ENCODE measurements around the gene PRPF6. TPM values are rescaled to one million over a fixed set of nuclear protein-coding genes. Genes with fewer than 3 reads are reported as not detected.

The PRPF6 gene
- total RNA-seq, 1 donor from 2014 or later, result 71.9 TPM

DNA sequence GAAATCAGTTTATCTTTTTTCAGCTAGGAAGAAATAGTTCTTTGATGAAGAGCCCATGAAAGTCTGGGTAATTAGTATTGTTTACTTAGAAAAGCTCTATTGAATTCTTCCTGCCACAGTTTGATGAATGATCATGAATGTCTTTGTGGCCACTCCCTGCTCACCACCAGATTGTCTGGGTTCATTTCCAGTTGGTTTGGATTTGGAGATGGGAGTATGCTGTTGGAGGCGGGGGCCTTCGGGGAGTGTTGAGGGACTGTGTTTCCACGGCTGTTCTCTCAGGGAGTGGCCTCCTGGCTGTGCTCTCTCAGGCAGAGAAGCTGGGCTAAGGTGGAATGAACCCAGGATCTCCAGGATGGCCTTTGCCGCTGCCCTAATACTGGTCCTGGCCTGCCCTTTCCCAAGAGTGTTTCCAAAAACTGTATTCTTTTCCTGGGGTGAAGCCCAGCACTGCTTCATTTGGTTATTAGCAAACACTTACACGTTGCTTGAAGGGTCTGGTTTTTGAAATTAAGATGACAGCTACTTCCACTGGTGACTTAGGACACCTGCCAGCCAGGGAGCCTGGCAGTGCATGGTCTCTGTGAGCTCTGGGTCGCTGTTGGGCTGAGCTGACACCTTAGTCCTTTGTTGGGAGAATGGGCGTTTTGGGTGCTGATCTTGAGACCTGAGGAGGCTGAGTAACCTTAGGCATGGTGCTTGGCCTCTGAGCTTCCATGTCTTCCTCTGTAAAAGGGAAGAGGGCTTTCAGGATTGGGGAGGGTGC is 23.2 kb downstream of the PRPF6 start:
- Mint-ChIP-seq H3K9me3 (ENCODE audit: unreplicated experiment) (no peaks in the 10 kb centered on the region), H3K36me3 (ENCODE audit: unreplicated experiment) (peaks cover 39% of the 10 kb centered on the region), H3K4me3 (ENCODE audit: unreplicated experiment) (no peak overlapping the region), H3K4me1 (ENCODE audit: unreplicated experiment) (peaks cover 3% of the 10 kb centered on the region), H3K27ac (ENCODE audit: unreplicated experiment) (no peak overlapping the region), H3K27me3 (ENCODE audit: unreplicated experiment) (no peaks in the 10 kb centered on the region)
- TF ChIP-seq, protein P1, sequence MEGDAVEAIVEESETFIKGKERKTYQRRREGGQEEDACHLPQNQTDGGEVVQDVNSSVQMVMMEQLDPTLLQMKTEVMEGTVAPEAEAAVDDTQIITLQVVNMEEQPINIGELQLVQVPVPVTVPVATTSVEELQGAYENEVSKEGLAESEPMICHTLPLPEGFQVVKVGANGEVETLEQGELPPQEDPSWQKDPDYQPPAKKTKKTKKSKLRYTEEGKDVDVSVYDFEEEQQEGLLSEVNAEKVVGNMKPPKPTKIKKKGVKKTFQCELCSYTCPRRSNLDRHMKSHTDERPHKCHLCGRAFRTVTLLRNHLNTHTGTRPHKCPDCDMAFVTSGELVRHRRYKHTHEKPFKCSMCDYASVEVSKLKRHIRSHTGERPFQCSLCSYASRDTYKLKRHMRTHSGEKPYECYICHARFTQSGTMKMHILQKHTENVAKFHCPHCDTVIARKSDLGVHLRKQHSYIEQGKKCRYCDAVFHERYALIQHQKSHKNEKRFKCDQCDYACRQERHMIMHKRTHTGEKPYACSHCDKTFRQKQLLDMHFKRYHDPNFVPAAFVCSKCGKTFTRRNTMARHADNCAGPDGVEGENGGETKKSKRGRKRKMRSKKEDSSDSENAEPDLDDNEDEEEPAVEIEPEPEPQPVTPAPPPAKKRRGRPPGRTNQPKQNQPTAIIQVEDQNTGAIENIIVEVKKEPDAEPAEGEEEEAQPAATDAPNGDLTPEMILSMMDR (IDR thresholded peaks at IDR 0.05), result no peak
- no peak for DNase-seq (ENCODE audit: extremely low spot score, unreplicated experiment)

DNA sequence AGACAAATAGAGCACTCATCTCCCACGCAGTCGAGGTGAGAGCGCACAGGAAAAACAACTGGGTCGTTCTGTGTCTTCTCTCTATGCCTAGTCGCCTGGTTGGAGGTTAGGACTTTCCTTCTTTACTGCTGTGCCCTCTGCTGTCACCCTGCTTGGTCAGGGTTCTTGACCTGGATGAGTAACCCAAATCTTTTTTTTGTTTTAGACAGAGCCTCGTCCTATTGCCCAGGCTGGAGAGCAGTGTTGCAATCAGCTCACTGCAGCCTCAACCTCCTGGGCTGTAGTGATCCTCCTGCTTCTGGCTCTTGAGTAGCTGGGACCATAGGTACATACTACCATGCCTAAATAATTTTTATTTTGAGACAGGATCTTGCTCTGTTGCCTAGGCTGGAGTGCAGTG is 24.5 kb downstream of the PRPF6 start:
- DNase-seq (ENCODE audit: extremely low spot score, unreplicated experiment), result no peak
- H3K27ac Mint-ChIP-seq (ENCODE audit: unreplicated experiment), result no peak overlapping the region

GRCh38 chr20:64006490-64006889 is 25.6 kb downstream of the PRPF6 start:
- Mint-ChIP-seq H3K27me3 (ENCODE audit: unreplicated experiment) (no peaks in the 10 kb centered on the region), H3K4me1 (ENCODE audit: unreplicated experiment) (peaks cover 3% of the 10 kb centered on the region), H3K36me3 (ENCODE audit: unreplicated experiment) (peaks cover 40% of the 10 kb centered on the region), H3K9me3 (ENCODE audit: unreplicated experiment) (no peaks in the 10 kb centered on the region), H3K4me3 (ENCODE audit: unreplicated experiment) (no peak overlapping the region), H3K27ac (ENCODE audit: unreplicated experiment) (no peak overlapping the region)
- TF ChIP-seq, protein P1 (IDR thresholded peaks at IDR 0.05), result no peak
- DNase-seq (ENCODE audit: extremely low spot score, unreplicated experiment), result no peak

More for the DNA sequence above, 24.5 kb downstream of the PRPF6 start:
- TF ChIP-seq, protein P1 (IDR thresholded peaks at IDR 0.05), result no peak
- H3K4me1 Mint-ChIP-seq (ENCODE audit: unreplicated experiment), result peaks cover 3% of the 10 kb centered on the region
- no peak overlapping the region for H3K4me3 Mint-ChIP-seq (ENCODE audit: unreplicated experiment)
- no peaks in the 10 kb centered on the region for H3K27me3 Mint-ChIP-seq (ENCODE audit: unreplicated experiment)
- H3K9me3 Mint-ChIP-seq (ENCODE audit: unreplicated experiment), result no peaks in the 10 kb centered on the region
- H3K36me3 Mint-ChIP-seq (ENCODE audit: unreplicated experiment), result peaks cover 37% of the 10 kb centered on the region

DNA sequence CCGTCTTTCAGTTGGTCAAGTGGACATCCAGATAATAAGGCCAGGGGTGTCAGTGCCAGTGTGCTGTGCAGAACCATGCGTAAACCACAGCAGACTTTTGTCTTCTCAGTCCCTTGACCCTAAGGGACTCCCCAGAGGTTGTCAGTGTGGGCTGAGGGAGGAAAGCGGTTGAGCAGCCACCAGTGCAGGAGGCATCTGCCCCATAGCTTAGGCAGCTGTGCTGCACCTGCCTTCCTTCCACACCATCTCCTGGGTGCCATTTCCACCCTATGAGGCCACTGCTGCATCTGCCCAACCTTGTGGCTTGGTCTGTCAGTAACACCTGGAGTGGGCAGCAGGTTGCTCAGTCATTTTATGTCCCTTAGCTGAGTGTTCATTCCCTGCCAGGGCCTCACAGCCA is 26.0 kb downstream of the PRPF6 start:
- DNase-seq (ENCODE audit: extremely low spot score, unreplicated experiment), result no peak
- TF ChIP-seq, protein P1 (IDR thresholded peaks at IDR 0.05), result no peak
- Mint-ChIP-seq H3K27me3 (ENCODE audit: unreplicated experiment) (no peaks in the 10 kb centered on the region), H3K9me3 (ENCODE audit: unreplicated experiment) (no peaks in the 10 kb centered on the region), H3K36me3 (ENCODE audit: unreplicated experiment) (peaks cover 37% of the 10 kb centered on the region), H3K27ac (ENCODE audit: unreplicated experiment) (no peak overlapping the region), H3K4me1 (ENCODE audit: unreplicated experiment) (no peaks in the 10 kb centered on the region), H3K4me3 (ENCODE audit: unreplicated experiment) (no peak overlapping the region)

DNA sequence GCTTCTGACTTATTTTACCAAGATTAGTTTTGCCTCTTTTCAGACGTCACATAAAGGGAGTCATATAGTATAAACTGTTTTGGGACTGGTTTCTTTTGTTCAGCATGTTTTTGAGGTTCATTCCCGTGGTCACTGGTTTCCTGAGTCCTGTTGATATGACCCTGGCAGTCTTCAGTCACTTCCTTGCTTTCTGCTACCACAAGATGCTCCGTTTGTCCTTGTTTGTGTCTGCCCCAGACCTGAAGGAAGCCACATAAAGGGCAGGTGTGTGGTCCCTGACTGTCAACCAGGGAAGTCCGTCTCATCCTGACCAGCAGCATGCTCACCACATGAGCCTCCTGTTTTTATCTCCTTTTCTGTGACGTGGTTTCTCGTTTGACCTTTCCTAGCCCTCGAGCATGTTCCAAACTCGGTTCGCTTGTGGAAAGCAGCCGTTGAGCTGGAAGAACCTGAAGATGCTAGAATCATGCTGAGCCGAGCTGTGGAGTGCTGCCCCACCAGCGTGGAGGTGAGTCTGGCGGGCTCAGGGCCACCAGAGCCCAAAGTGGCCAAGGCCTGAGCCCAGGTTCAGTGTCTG is 29.0 kb downstream of the PRPF6 start:
- no peak for DNase-seq (ENCODE audit: extremely low spot score, unreplicated experiment)
- Mint-ChIP-seq H3K4me1 (ENCODE audit: unreplicated experiment) (no peaks in the 10 kb centered on the region), H3K4me3 (ENCODE audit: unreplicated experiment) (no peak overlapping the region), H3K27me3 (ENCODE audit: unreplicated experiment) (no peaks in the 10 kb centered on the region), H3K36me3 (ENCODE audit: unreplicated experiment) (peaks cover 46% of the 10 kb centered on the region), H3K27ac (ENCODE audit: unreplicated experiment) (no peak overlapping the region), H3K9me3 (ENCODE audit: unreplicated experiment) (no peaks in the 10 kb centered on the region)
- TF ChIP-seq, protein P1 (IDR thresholded peaks at IDR 0.05), result no peak
